ENCODE measurements around the gene PROCR.
"Not testable (repeated sequence)": the region's sequence is repeated elsewhere in the genome, so short reads cannot be mapped to it uniquely, and the experiment has no call there.

PROCR gene

GRCh38 chr20:35165221-35166185 is 6.4 kb upstream of the PROCR start:
- no peak for FAIRE-seq

GRCh38 chr20:35166242-35166830 is 5.5 kb upstream of the PROCR start:
- FAIRE-seq, result no peak

- no peak for FAIRE-seq
These were observed 4.1 kb upstream of the PROCR start for GRCh38 chr20:35167787-35168186.

GRCh38 chr20:35168701-35169409 is 3.0 kb upstream of the PROCR start:
- FAIRE-seq, result not testable (repeated sequence)

GRCh38 chr20:35171438-35171752 is 477 bp upstream of the PROCR start:
- no peak for FAIRE-seq

- no peak for FAIRE-seq
These were observed 548 bp downstream of the PROCR start for GRCh38 chr20:35172434-35172806.

GRCh38 chr20:35173576-35174192 is 1.8 kb downstream of the PROCR start:
- FAIRE-seq, result no peak

GRCh38 chr20:35174458-35175216 is 2.8 kb downstream of the PROCR start:
- no peak for FAIRE-seq

- FAIRE-seq, result no peak
These were observed 4.3 kb downstream of the PROCR start for GRCh38 chr20:35176132-35176531.

GRCh38 chr20:35179292-35180212 is 7.7 kb downstream of the PROCR start:
- no peak for FAIRE-seq

GRCh38 chr20:35180266-35180665 is 8.4 kb downstream of the PROCR start:
- no peak for FAIRE-seq

GRCh38 chr20:35181731-35182130 is 9.9 kb downstream of the PROCR start:
- no peak for FAIRE-seq

- not testable (repeated sequence) for FAIRE-seq
These were observed 14.9 kb downstream of the PROCR start for GRCh38 chr20:35186691-35187289.

- no peak for FAIRE-seq
These were observed 15.8 kb downstream of the PROCR start for GRCh38 chr20:35187584-35188190.

- not testable (repeated sequence) for FAIRE-seq
These were observed 17.4 kb downstream of the PROCR start for GRCh38 chr20:35189223-35189622.

- no peak for FAIRE-seq
These were observed 18.7 kb downstream of the PROCR start for GRCh38 chr20:35190556-35190955.

- no peak for FAIRE-seq
These were observed 19.7 kb downstream of the PROCR start for GRCh38 chr20:35191419-35192117.

GRCh38 chr20:35192118-35192872 is 20.4 kb downstream of the PROCR start:
- no peak for FAIRE-seq

Data from TTC549 (cell line).